CD8-positive, alpha-beta memory T cell (primary cell): ENCODE data around the gene FAM89A. TPM values are rescaled to one million over a fixed set of nuclear protein-coding genes. Genes with fewer than 3 reads are reported as not detected.

ENCODE experiments used
- CTCF ChIA-PET: fragments of 350-600 bp; sonication (Branson Sonifier 250); formaldehyde crosslinking; loops from one replicate; lab custom pipeline; 2021; ENCODE audit warnings: antibody characterized with exemption; lab: Charles Lee
- POLR2A ChIA-PET: fragments of 350-600 bp; sonication (Branson Sonifier 250); formaldehyde crosslinking; loops from one replicate; lab custom pipeline; 2021; ENCODE audit warnings: antibody characterized with exemption; lab: Charles Lee
- DNase-seq, 5 donors: peaks; one replicate each; pipeline versions ENCODE4 v3.0.0 to v3.0.0-alpha.2; 2020 to 2022; ENCODE audit warnings: mixed read lengths in 1 of 5
- H3K27ac ChIP-seq: one replicate; pipeline ENCODE4 v1.7.0; 2013; ENCODE audit warnings: low read depth, mild to moderate bottlenecking, low read length, moderate library complexity
- H3K27me3 ChIP-seq: 2 replicates; pipeline ENCODE4 v1.7.0; 2013; ENCODE audit warnings: low read length, mild to moderate bottlenecking; ENCODE audit not compliant: insufficient read depth, poor library complexity, severe bottlenecking
- H3K36me3 ChIP-seq: 2 replicates; pipeline ENCODE4 v1.7.0; 2013; ENCODE audit warnings: mild to moderate bottlenecking, low read length, moderate library complexity; ENCODE audit not compliant: insufficient read depth
- H3K4me1 ChIP-seq: 2 replicates; pipeline ENCODE4 v1.7.0; 2013; ENCODE audit warnings: mild to moderate bottlenecking, low read length, moderate library complexity; ENCODE audit not compliant: insufficient read depth
- H3K4me3 ChIP-seq: 2 replicates; pipeline ENCODE4 v1.7.0; 2013; ENCODE audit warnings: mild to moderate bottlenecking, low read length
- H3K9me3 ChIP-seq: 2 replicates; pipeline ENCODE4 v1.7.0; 2013; ENCODE audit warnings: mild to moderate bottlenecking, low read length
- H3K27ac Mint-ChIP-seq, 8 donors: one replicate each; pipeline ENCODE4 v1.8.0; 2020 to 2021; ENCODE audit warnings: mixed read lengths in 8 of 8, mild to moderate bottlenecking in 6 of 8, inconsistent platforms in 3 of 8, moderate library complexity in 3 of 8
- H3K27me3 Mint-ChIP-seq, 2 donors: one replicate each; pipeline ENCODE4 v1.8.0; 2020 to 2021; ENCODE audit warnings: mixed read lengths in 2 of 2, mild to moderate bottlenecking in 1 of 2, moderate library complexity in 1 of 2
- H3K36me3 Mint-ChIP-seq, 3 donors: one replicate each; pipeline ENCODE4 v1.8.0; 2020 to 2021; ENCODE audit warnings: mixed read lengths in 3 of 3, inconsistent platforms in 1 of 3, mild to moderate bottlenecking in 1 of 3
- H3K4me1 Mint-ChIP-seq, 3 donors: one replicate each; pipeline ENCODE4 v1.8.0; 2020 to 2021; ENCODE audit warnings: mixed read lengths in 3 of 3, inconsistent platforms in 1 of 3, mild to moderate bottlenecking in 1 of 3
- H3K4me3 Mint-ChIP-seq, 7 donors: one replicate each; pipeline ENCODE4 v1.8.0; 2020 to 2021; ENCODE audit warnings: mixed read lengths in 7 of 7, mild to moderate bottlenecking in 6 of 7, moderate library complexity in 4 of 7, inconsistent platforms in 2 of 7
- H3K9me3 Mint-ChIP-seq, 5 donors: one replicate each; pipeline ENCODE4 v1.8.0; 2020 to 2022; ENCODE audit warnings: mixed read lengths in 5 of 5, mild to moderate bottlenecking in 3 of 5, moderate library complexity in 2 of 5, inconsistent platforms in 1 of 5
- polyA plus RNA-seq: library from polyadenylated mRNA; unstranded; fragments of 300-500 nt; fragmentation: Illumina TruSeq; gene quantifications from one replicate; pipeline ENCODE4 v1.2.3, GENCODE V29; 2021
- total RNA-seq, 2 experiments: library from RNA; stranded (reverse); gene quantifications; one replicate each; pipeline ENCODE4 v1.2.3, GENCODE V29; 2021

FAM89A gene
- total RNA-seq: 10 to 100 TPM; 12.1 to 14.8 TPM
- polyA plus RNA-seq: 10.5 TPM

GRCh38 chr1:231040019-231040799 lies at the start of gene FAM89A:
FAM89A (minus strand) TSS chr1:231040254; CDS start chr1:231040211, 43 bp downstream.
- POLR2A ChIA-PET: interaction anchor here (0.6 to 1.7 kb wide), 3 partner anchors 61 to 86 kb away, joined by 5 to 9 read pairs (median 5); partner anchors contain the start of genes ARV1 and TTC13
- peak within 1 kb of the TSS; percentile 81 to 91 (median 84) for H3K4me3 Mint-ChIP-seq
- CTCF ChIA-PET: interaction anchor here (0.9 to 1.4 kb wide), 2 partner anchors 61 to 67 kb away, joined by 3 to 6 read pairs; partner anchors contain the start of genes ARV1 and TTC13
- DNase-seq: peak; percentile 61 to 78 (median 72)
- Histone ChIP-seq H3K9me3 (no peaks in the 10 kb centered on the region), H3K36me3 (no peaks in the 10 kb centered on the region), H3K27ac (no peak within 1 kb of the TSS), H3K4me3 (peak within 1 kb of the TSS; percentile 67), H3K27me3 (no peaks in the 10 kb centered on the region), H3K4me1 (peaks cover 29% of the 10 kb centered on the region)
- H3K36me3 Mint-ChIP-seq: peaks cover 0 to 2% (median 0%) of the 10 kb centered on the region in 3 donors
- peaks cover 0 to 6% (median 3%) of the 10 kb centered on the region in 5 donors for H3K9me3 Mint-ChIP-seq
- H3K27ac Mint-ChIP-seq: peak within 1 kb of the TSS in 6 of 8 donors; percentile 32 to 80 (median 60)
- peaks cover 25 to 42% (median 37%) of the 10 kb centered on the region in 3 donors for H3K4me1 Mint-ChIP-seq
- peaks cover 0 to 3% of the 10 kb centered on the region in 2 donors for H3K27me3 Mint-ChIP-seq

- Mint-ChIP-seq H3K9me3 (no peaks in the 10 kb centered on the region), H3K27me3 (peaks cover 12 to 21% of the 10 kb centered on the region in 2 donors), H3K4me3 (no peak overlapping the region), H3K27ac (no peak overlapping the region), H3K36me3 (no peaks in the 10 kb centered on the region), H3K4me1 (no peaks in the 10 kb centered on the region)
- Histone ChIP-seq H3K9me3 (no peaks in the 10 kb centered on the region), H3K36me3 (no peaks in the 10 kb centered on the region), H3K4me1 (no peaks in the 10 kb centered on the region), H3K4me3 (no peak overlapping the region), H3K27me3 (no peaks in the 10 kb centered on the region), H3K27ac (no peak overlapping the region)
- DNase-seq: no peak
- POLR2A ChIA-PET: no interaction called here
- CTCF ChIA-PET: no interaction called here
Observed at GRCh38 chr1:231084353-231084752, 44.3 kb upstream of the FAM89A start.

DNA sequence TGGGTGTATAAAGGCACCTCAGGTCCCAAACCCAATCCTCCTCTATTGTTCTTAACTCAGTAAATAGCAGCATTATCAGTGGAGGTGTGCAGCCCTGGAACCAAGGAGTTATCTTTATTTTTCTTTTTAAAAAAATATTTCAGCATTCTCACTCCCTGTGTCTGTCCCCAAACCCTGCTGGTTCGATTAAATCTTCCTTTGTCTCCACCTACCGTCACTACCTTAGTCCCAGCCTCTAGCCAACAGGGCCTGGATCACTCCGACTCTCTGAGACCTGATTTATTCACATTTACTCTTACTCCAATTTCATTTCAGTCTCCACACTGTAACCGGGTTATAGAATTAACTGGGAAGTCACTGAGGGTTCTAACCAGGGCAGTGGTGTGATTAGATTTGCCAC lies 39.1 kb upstream of the FAM89A start:
- Mint-ChIP-seq H3K27me3 (peaks cover 4 to 14% of the 10 kb centered on the region in 2 donors), H3K4me3 (no peak overlapping the region), H3K36me3 (no peaks in the 10 kb centered on the region), H3K27ac (no peak overlapping the region), H3K4me1 (no peaks in the 10 kb centered on the region), H3K9me3 (no peaks in the 10 kb centered on the region)
- no peaks in the 10 kb centered on the region for H3K36me3 ChIP-seq
- H3K9me3 ChIP-seq: no peaks in the 10 kb centered on the region
- no peak overlapping the region for H3K4me3 ChIP-seq
- no peak overlapping the region for H3K27ac ChIP-seq
- no peaks in the 10 kb centered on the region for H3K4me1 ChIP-seq
- ChIA-PET CTCF (no interaction called here), POLR2A (no interaction called here)
- H3K27me3 ChIP-seq: no peaks in the 10 kb centered on the region
- DNase-seq: no peak

DNA sequence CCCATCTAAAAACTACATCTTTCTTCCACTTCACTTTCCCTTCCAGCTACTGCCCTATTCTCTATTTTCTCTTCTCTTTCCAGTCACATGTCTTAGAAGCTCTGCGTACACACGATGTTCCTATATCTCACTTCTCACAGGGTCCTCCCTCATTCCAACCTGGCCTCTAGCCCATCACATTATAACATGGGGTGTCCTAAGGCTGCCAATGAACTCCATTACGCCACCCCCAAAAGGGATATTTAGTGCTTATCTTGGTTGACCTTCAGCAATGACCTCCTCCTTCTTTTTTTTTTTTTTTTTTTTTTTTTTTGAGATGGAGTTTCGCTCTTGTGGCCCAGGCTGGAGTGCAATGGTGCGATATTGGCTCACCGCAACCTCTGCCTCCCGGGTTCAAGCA lies 38.2 kb upstream of the FAM89A start:
- Mint-ChIP-seq H3K9me3 (no peaks in the 10 kb centered on the region), H3K4me3 (no peak overlapping the region), H3K27ac (no peak overlapping the region), H3K36me3 (no peaks in the 10 kb centered on the region), H3K4me1 (no peaks in the 10 kb centered on the region), H3K27me3 (peaks cover 4 to 12% of the 10 kb centered on the region in 2 donors)
- ChIA-PET CTCF (interaction anchor here (0.7 kb wide), 1 partner anchor 12 kb away, joined by 3 read pairs; no protein-coding TSS in a partner anchor), POLR2A (no interaction called here)
- Histone ChIP-seq H3K4me1 (no peaks in the 10 kb centered on the region), H3K27ac (no peak overlapping the region), H3K4me3 (no peak overlapping the region), H3K27me3 (no peaks in the 10 kb centered on the region), H3K36me3 (no peaks in the 10 kb centered on the region), H3K9me3 (no peaks in the 10 kb centered on the region)
- DNase-seq: no peak

- no peak overlapping the region for H3K27ac Mint-ChIP-seq
- H3K27me3 ChIP-seq: no peaks in the 10 kb centered on the region
- H3K27me3 Mint-ChIP-seq: peaks cover 3 to 8% of the 10 kb centered on the region in 2 donors
- H3K4me3 Mint-ChIP-seq: no peak overlapping the region
- ChIA-PET POLR2A (no interaction called here), CTCF (no interaction called here)
- H3K36me3 Mint-ChIP-seq: no peaks in the 10 kb centered on the region
- DNase-seq: no peak
- no peaks in the 10 kb centered on the region for H3K4me1 ChIP-seq
- no peak overlapping the region for H3K4me3 ChIP-seq
- no peak overlapping the region for H3K27ac ChIP-seq
- no peaks in the 10 kb centered on the region for H3K4me1 Mint-ChIP-seq
- no peaks in the 10 kb centered on the region for H3K9me3 Mint-ChIP-seq
- H3K36me3 ChIP-seq: no peaks in the 10 kb centered on the region
- H3K9me3 ChIP-seq: no peaks in the 10 kb centered on the region
Observed at GRCh38 chr1:231076802-231077201, 36.7 kb upstream of the FAM89A start.

- CTCF ChIA-PET: no interaction called here
Observed at GRCh38 chr1:231075497-231075896, 35.4 kb upstream of the FAM89A start.

DNA sequence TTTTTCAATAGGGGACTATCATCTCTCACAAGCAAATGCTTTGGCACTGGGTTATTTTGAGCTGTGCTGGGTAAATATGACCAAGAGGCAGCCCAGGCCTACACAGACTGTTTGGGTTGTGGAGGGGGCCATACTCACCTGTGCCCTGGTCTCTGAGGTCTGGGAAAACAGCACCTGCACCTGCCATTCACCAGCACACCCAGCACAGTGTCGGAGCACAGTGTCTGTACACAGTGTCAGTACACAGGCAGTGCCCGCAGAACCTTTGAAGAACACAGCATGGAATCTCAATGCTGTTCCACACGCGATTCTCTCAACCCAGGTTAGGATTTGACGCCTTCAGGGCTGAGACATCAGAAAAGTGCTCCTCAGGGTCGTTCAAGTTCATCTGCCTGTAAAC lies 35.0 kb upstream of the FAM89A start:
- CTCF ChIA-PET: no interaction called here
- Histone ChIP-seq H3K4me3 (no peak overlapping the region), H3K9me3 (no peaks in the 10 kb centered on the region), H3K36me3 (no peaks in the 10 kb centered on the region), H3K4me1 (no peaks in the 10 kb centered on the region), H3K27ac (no peak overlapping the region), H3K27me3 (no peaks in the 10 kb centered on the region)
- Mint-ChIP-seq H3K36me3 (no peaks in the 10 kb centered on the region), H3K27ac (no peak overlapping the region), H3K4me1 (no peaks in the 10 kb centered on the region), H3K9me3 (no peaks in the 10 kb centered on the region), H3K27me3 (peaks cover 2 to 8% of the 10 kb centered on the region in 2 donors), H3K4me3 (no peak overlapping the region)
- POLR2A ChIA-PET: no interaction called here
- DNase-seq: no peak

More at GRCh38 chr1:231075497-231075896, 35.4 kb upstream of the FAM89A start:
- no peaks in the 10 kb centered on the region for H3K36me3 ChIP-seq
- no peak for DNase-seq
- no peak overlapping the region for H3K27ac ChIP-seq
- no peaks in the 10 kb centered on the region for H3K27me3 ChIP-seq
- H3K27me3 Mint-ChIP-seq: peaks cover 2 to 8% of the 10 kb centered on the region in 2 donors
- H3K4me1 Mint-ChIP-seq: no peaks in the 10 kb centered on the region
- peak overlapping the region in 1 of 8 donors; percentile 17 for H3K27ac Mint-ChIP-seq
- no peaks in the 10 kb centered on the region for H3K9me3 Mint-ChIP-seq
- no peaks in the 10 kb centered on the region for H3K36me3 Mint-ChIP-seq
- POLR2A ChIA-PET: no interaction called here
- H3K9me3 ChIP-seq: no peaks in the 10 kb centered on the region
- no peak overlapping the region for H3K4me3 ChIP-seq
- H3K4me3 Mint-ChIP-seq: no peak overlapping the region
- no peaks in the 10 kb centered on the region for H3K4me1 ChIP-seq

DNA sequence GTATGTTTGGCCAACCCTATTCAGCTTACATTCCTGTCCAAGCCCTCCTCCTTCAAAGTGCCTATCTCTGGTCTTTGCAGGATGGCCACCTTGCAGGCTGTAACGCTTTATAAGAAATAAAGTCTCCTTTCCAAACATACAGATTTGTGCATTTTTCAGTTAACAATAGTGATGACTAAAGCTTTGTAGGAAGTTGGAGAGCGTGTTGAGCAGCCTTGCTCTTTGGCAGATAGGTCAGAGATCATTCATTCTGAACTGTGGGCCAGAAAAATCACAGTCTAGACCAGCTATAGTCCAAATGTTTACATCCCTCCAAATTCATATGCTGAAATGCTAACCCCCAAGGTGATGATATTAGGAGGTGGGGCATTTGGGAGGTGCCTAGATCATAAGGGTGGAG lies 34.0 kb upstream of the FAM89A start:
- H3K9me3 ChIP-seq: no peaks in the 10 kb centered on the region
- Mint-ChIP-seq H3K4me3 (no peak overlapping the region), H3K9me3 (no peaks in the 10 kb centered on the region), H3K4me1 (no peaks in the 10 kb centered on the region), H3K27me3 (peaks cover 2 to 12% of the 10 kb centered on the region in 2 donors), H3K36me3 (no peaks in the 10 kb centered on the region), H3K27ac (no peak overlapping the region)
- H3K4me1 ChIP-seq: no peaks in the 10 kb centered on the region
- ChIA-PET CTCF (no interaction called here), POLR2A (no interaction called here)
- no peak for DNase-seq
- no peaks in the 10 kb centered on the region for H3K27me3 ChIP-seq
- H3K27ac ChIP-seq: no peak overlapping the region
- no peaks in the 10 kb centered on the region for H3K36me3 ChIP-seq
- no peak overlapping the region for H3K4me3 ChIP-seq
